Lower lobe of right lung (tissue), 2 donors: ENCODE measurements around the gene KSR2. TPM values are rescaled to one million over a fixed set of nuclear protein-coding genes. Genes with fewer than 3 reads are reported as not detected.

ENCODE experiments used
- ATAC-seq, 2 donors: fragments of 200-7000 bp; cut with Tn5 transposase; one replicate each; pipeline ENCODE4 v1.9.1; 2020 to 2022; ENCODE audit warnings: mild to moderate bottlenecking in 2 of 2, moderate library complexity in 2 of 2
- DNase-seq: peaks from one replicate; pipeline ENCODE4 v3.0.0-alpha.2; 2020
- H3K27ac ChIP-seq: fragments of 200-600 bp; one replicate; pipeline ENCODE4 v1.8.0; 2022
- H3K27me3 ChIP-seq: fragments of 200-600 bp; one replicate; pipeline ENCODE4 v1.8.0; 2022; ENCODE audit warnings: low read depth
- H3K36me3 ChIP-seq: fragments of 200-600 bp; one replicate; pipeline ENCODE4 v1.8.0; 2022; ENCODE audit warnings: mild to moderate bottlenecking
- H3K4me1 ChIP-seq: fragments of 200-600 bp; one replicate; pipeline ENCODE4 v1.8.0; 2022
- H3K4me3 ChIP-seq: fragments of 200-600 bp; one replicate; pipeline ENCODE4 v1.8.0; 2022; ENCODE audit warnings: mild to moderate bottlenecking
- H3K9me3 ChIP-seq: fragments of 200-600 bp; one replicate; pipeline ENCODE4 v1.8.0; 2022
- CTCF ChIP-seq: fragments of 200-600 bp; IDR thresholded peaks from one replicate; pipeline ENCODE4 v1.8.0; 2022; ENCODE audit warnings: antibody characterized with exemption, mild to moderate bottlenecking
- intact Hi-C: fragments of 100-400 bp; cut with DNase I; formaldehyde crosslinking; loops from one replicate; pipeline ENCODE4 v1.11.0; 2022
- total RNA-seq: library from RNA; stranded (reverse); fragmentation: NEBNext Ultra II Directional; extraction: Animal tissue kit (Norgen Biotek cat#: 25700); gene quantifications from one replicate; pipeline ENCODE4 v1.2.1, GENCODE V29; 2021
- donor health status: DM: no; HTN: yes; CAD: no; lungs with severe emphysema.

The KSR2 gene
- total RNA-seq, 1 donor from 2014 or later, result 1.0 TPM

DNA sequence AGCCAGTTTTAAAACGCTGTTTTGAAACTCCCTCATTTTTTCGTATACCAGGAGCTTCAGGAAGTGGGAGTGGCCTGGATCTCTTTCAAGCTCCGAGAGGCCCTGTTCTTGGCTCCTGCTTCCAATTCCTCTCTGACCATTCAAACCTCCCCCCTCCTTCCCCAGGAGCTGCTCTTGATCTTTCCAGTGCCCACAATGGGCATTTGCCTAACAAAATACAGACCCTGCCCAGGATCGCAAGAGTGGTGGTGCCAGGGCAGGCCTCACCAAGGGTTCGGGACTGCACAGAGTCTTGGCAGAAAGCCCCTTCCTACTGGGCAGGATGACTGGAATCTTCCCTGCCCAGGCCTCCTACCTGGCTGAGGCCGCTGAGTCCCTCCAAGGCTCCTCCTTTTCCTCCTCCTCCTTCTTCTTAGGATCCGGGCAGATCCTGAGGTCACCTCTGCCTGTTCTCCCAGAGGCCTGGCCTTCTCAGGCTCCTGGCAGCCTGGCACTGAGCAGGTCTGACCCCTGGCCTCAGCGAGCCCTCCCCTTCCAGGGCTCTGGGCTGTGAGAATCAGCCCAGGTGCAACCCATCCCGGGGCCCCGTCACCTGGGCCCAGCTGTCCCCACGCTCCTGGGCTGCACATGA is 560.5 kb downstream of the KSR2 start:
- DNase-seq, result peak; percentile 58
- Histone ChIP-seq H3K36me3 (no peaks in the 10 kb centered on the region), H3K4me3 (no peak overlapping the region), H3K27me3 (no peaks in the 10 kb centered on the region), H3K4me1 (peaks cover 18% of the 10 kb centered on the region), H3K27ac (peak overlapping the region; percentile 46), H3K9me3 (peaks cover 5% of the 10 kb centered on the region)
- intact Hi-C loops, result no loop called here
- peak; percentile 84 to 93 for ATAC-seq
- TF ChIP-seq CTCF, result no peak

- no peak for TF ChIP-seq CTCF
- H3K4me1 ChIP-seq, result peaks cover 18% of the 10 kb centered on the region
- no peak for ATAC-seq
- H3K4me3 ChIP-seq, result no peak overlapping the region
- intact Hi-C loops, result no loop called here
- H3K36me3 ChIP-seq, result no peaks in the 10 kb centered on the region
- DNase-seq, result no peak
- peaks cover 5% of the 10 kb centered on the region for H3K9me3 ChIP-seq
- H3K27me3 ChIP-seq, result no peaks in the 10 kb centered on the region
- no peak overlapping the region for H3K27ac ChIP-seq
Observed at GRCh38 chr12:117404940-117405339, 563.9 kb downstream of the KSR2 start.

DNA sequence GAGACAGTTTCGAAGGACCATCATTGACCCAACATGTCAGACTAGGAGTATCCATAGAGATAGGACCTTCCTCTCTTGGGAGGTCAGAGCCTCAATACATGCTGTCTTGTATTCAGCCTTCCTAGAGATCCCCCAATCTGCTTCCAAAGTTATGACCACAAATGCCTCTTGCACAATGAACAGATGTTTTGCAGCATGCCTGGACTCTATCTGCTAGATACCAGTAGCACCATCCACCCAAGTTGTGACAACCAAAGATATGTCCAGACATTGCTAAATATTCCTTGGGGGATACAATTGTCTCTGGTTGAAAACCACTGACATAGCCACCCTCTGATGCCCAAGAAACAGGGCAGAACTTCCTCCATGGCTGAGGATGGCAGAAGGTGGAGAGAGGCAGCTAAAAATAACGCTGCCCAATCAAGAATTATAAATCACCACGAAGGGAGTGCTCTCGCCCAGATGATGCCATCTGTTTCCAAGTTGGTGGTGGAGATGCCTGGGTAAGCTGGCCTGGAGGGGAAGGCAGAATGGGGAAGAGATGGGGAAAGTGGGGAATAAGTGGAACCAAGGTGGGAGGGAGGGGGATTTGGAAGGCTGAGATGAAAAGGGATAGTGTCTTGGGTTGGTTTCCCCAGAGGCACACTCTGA is 564.5 kb downstream of the KSR2 start:
- Histone ChIP-seq H3K36me3 (no peaks in the 10 kb centered on the region), H3K27me3 (no peaks in the 10 kb centered on the region), H3K9me3 (peaks cover 5% of the 10 kb centered on the region), H3K27ac (no peak overlapping the region), H3K4me1 (peaks cover 14% of the 10 kb centered on the region), H3K4me3 (no peak overlapping the region)
- DNase-seq, result no peak
- no peak for ATAC-seq
- intact Hi-C loops, result no loop called here
- TF ChIP-seq CTCF, result no peak

DNA sequence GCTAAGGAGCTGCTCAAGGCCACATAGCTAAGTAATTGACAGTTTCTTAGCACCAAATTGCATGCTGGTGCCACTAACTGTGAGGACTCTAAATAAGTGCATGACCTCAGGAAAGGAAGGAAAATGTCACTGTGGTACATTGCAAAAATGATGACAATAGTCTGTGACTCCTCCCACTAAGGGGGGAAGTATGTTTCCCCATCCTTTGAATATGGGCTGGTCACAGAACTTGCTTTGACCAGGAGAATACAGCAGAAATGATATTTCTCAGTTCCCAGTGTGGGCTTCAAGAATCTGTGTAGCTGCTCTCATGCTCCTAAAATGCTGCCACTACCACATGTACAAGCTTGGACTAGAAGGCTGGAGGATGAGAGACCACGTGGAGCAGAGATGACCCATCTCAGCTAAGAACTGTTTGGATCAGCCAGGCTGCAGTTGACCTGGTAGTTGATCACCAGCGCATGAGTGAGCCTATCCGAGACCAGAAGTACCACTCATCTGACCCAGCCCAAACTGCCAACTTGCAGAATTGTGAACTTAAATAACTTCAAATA is 565.1 kb downstream of the KSR2 start:
- DNase-seq (no peak), ATAC-seq (no peak)
- Histone ChIP-seq H3K4me1 (peaks cover 10% of the 10 kb centered on the region), H3K4me3 (no peak overlapping the region), H3K36me3 (no peaks in the 10 kb centered on the region), H3K9me3 (peaks cover 5% of the 10 kb centered on the region), H3K27me3 (no peaks in the 10 kb centered on the region), H3K27ac (no peak overlapping the region)
- intact Hi-C loops, result no loop called here
- no peak for TF ChIP-seq CTCF

Other genes with a start within 250 kb of the KSR2 start
- gene RFC5, start 47.7 kb upstream of the KSR2 start, total RNA-seq, result 7.3 TPM
- 75.1 TPM for gene WSB2, start 92.2 kb upstream of the KSR2 start, total RNA-seq
- gene VSIG10, start 135.0 kb upstream of the KSR2 start, total RNA-seq, result 51.7 TPM
- 194 TPM for gene PEBP1, start 167.1 kb upstream of the KSR2 start, total RNA-seq